ENCODE measurements around the gene CYP2R1.

GRCh38 chr11:14916403-14916802 lies 24.4 kb upstream of the CYP2R1 start:
- TF ChIP-seq CTCF (IDR thresholded peaks at IDR 0.05; ENCODE audit: low read depth, low read length, poor library complexity, severe bottlenecking) (no peak), EZH2phosphoT487 (IDR thresholded peaks at IDR 0.05; ENCODE audit: borderline replicate concordance, low read length) (no peak)
